NB4 (cell line): Measurements from ENCODE around the gene SCMH1.

Source experiments
- POLR2A ChIP-seq: IDR thresholded peaks from 2 replicates; pipeline ENCODE4 v1.6.1; 2011; ENCODE audit warnings: mild to moderate bottlenecking; ENCODE audit not compliant: insufficient read length; ENCODE audit errors: extremely low read depth
- TF ChIP-seq, protein P1 (sequence below): IDR thresholded peaks from one replicate; pipeline ENCODE4 v1.5.1; 2012; ENCODE audit warnings: low read depth, low read length
- TF ChIP-seq, protein P2 (sequence below): IDR thresholded peaks from 2 replicates; pipeline ENCODE4 v1.6.1; 2011; ENCODE audit warnings: low read depth, low read length

DNA sequence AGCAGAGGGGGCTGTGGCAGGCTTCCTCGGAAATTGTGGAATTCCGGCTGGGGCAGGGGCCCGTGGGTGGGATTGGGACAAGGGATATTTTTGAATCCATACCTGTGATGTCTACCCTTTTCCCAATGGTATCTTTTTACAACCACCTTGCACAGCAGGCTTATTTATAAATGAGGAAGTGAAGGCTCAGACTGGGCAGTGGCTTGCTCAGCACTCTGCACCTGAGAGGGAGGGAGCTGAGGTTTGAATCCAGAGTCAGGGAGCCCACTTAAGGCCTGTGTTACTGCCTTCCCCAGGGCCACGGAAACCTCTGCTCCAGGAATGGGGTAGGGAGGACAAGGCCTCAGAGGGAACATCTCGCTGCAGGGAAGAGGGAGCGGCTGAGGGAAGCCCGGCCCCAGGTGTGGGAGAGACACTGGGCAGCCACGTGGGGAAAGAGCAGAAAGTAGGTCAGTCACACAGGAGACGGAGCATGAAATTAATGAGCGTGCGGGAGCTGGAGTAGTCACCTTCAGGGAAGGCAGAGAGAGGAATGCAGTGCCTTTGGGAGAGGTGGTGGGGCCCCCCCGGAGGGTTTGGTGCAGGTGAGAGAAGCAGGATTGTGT is 35.4 kb upstream of the SCMH1 start:
- TF ChIP-seq, protein P1, sequence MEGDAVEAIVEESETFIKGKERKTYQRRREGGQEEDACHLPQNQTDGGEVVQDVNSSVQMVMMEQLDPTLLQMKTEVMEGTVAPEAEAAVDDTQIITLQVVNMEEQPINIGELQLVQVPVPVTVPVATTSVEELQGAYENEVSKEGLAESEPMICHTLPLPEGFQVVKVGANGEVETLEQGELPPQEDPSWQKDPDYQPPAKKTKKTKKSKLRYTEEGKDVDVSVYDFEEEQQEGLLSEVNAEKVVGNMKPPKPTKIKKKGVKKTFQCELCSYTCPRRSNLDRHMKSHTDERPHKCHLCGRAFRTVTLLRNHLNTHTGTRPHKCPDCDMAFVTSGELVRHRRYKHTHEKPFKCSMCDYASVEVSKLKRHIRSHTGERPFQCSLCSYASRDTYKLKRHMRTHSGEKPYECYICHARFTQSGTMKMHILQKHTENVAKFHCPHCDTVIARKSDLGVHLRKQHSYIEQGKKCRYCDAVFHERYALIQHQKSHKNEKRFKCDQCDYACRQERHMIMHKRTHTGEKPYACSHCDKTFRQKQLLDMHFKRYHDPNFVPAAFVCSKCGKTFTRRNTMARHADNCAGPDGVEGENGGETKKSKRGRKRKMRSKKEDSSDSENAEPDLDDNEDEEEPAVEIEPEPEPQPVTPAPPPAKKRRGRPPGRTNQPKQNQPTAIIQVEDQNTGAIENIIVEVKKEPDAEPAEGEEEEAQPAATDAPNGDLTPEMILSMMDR, result no peak
- TF ChIP-seq, protein P2, sequence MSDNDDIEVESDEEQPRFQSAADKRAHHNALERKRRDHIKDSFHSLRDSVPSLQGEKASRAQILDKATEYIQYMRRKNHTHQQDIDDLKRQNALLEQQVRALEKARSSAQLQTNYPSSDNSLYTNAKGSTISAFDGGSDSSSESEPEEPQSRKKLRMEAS, result no peak
- TF ChIP-seq POLR2A, result no peak
